ENCODE results near the gene ENTHD1.

DNA sequence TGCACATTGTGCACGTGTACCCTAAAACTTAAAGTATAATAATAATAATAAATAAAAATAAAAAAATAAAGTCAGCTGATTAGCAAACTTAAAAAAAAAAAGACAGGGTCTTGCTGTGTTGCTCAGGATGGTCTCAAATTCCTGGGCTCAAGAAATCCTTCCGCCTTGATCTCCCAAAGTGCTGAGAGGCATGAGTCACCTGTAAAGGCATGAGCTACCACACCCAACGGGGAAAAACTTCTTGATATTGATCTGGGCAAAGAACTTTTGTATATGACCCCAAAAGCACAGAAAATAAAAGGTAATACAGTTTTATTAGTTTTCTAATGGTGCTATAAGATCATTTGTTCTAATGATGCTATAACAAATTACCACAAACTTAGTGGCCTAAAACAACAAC is 46.1 kb downstream of the ENTHD1 start:
- TF ChIP-seq EP300 (IDR thresholded peaks at IDR 0.05): no peak
- TF ChIP-seq POLR2AphosphoS5 (IDR thresholded peaks at IDR 0.05): no peak
- TF ChIP-seq, protein P1, sequence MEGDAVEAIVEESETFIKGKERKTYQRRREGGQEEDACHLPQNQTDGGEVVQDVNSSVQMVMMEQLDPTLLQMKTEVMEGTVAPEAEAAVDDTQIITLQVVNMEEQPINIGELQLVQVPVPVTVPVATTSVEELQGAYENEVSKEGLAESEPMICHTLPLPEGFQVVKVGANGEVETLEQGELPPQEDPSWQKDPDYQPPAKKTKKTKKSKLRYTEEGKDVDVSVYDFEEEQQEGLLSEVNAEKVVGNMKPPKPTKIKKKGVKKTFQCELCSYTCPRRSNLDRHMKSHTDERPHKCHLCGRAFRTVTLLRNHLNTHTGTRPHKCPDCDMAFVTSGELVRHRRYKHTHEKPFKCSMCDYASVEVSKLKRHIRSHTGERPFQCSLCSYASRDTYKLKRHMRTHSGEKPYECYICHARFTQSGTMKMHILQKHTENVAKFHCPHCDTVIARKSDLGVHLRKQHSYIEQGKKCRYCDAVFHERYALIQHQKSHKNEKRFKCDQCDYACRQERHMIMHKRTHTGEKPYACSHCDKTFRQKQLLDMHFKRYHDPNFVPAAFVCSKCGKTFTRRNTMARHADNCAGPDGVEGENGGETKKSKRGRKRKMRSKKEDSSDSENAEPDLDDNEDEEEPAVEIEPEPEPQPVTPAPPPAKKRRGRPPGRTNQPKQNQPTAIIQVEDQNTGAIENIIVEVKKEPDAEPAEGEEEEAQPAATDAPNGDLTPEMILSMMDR (IDR thresholded peaks at IDR 0.05): no peak
- no peak for TF ChIP-seq POLR2A (IDR thresholded peaks at IDR 0.05; ENCODE audit: low read depth)

Measured in esophagus muscularis mucosa (tissue), 4 donors.